ENCODE measurements around the gene UROC1. TPM values are rescaled to one million over a fixed set of nuclear protein-coding genes. Genes with fewer than 3 reads are reported as not detected.
A peak's percentile ranks its signal among the peaks of the same experiment; 100 is the strongest.

Gene UROC1
- total RNA-seq, 6 donors from 2014 or later, result not detected

DNA sequence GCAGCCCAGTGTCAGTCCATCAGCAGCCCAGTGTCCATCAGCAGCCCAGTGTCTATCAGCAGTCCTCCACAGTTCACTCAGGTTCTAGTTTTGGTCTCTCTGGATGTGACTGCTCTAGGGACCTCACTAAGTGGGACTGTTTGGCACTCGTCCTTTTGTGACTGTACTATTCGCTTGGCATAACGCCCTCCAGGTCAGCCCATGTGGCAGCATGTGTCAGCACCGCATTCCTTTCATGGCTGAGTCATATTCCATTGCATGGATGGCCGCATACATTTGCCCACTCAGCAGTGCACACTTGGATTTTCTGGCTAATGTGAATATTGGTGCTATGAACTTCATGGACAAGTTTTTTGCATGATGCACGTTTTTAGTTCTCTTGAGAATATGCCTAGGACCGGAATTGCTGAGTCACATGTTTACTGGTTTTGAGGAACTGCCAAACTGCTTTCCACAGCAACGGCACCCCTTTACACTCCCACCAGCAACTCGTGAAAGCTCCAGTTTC is 22.8 kb upstream of the UROC1 start:
- Histone ChIP-seq H3K4me1 (peaks cover 0 to 20% (median 8%) of the 10 kb centered on the region in 4 donors), H3K27ac (peak overlapping the region in 1 of 4 donors; percentile 35), H3K4me3 (no peak overlapping the region), H3K27me3 (peaks cover 0 to 13% (median 3%) of the 10 kb centered on the region in 4 donors), H3K9me3 (no peaks in the 10 kb centered on the region), H3K36me3 (no peaks in the 10 kb centered on the region)
- WGBS, 2 donors, result 32 to 35% methylated on average over 9 of the region's 9 CpGs
- peak in 1 of 2 donors; percentile 47 for DNase-seq
- no peak for TF ChIP-seq EP300 (IDR thresholded peaks at IDR 0.05)
- TF ChIP-seq POLR2AphosphoS5 (IDR thresholded peaks at IDR 0.05), result peak in 1 of 2 donors; percentile 46
- TF ChIP-seq, protein P1, sequence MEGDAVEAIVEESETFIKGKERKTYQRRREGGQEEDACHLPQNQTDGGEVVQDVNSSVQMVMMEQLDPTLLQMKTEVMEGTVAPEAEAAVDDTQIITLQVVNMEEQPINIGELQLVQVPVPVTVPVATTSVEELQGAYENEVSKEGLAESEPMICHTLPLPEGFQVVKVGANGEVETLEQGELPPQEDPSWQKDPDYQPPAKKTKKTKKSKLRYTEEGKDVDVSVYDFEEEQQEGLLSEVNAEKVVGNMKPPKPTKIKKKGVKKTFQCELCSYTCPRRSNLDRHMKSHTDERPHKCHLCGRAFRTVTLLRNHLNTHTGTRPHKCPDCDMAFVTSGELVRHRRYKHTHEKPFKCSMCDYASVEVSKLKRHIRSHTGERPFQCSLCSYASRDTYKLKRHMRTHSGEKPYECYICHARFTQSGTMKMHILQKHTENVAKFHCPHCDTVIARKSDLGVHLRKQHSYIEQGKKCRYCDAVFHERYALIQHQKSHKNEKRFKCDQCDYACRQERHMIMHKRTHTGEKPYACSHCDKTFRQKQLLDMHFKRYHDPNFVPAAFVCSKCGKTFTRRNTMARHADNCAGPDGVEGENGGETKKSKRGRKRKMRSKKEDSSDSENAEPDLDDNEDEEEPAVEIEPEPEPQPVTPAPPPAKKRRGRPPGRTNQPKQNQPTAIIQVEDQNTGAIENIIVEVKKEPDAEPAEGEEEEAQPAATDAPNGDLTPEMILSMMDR (IDR thresholded peaks at IDR 0.05), result no peak
- peak in 1 of 4 donors; percentile 14 for TF ChIP-seq POLR2A (IDR thresholded peaks at IDR 0.05)
- ATAC-seq (ENCODE audit: low FRiP score in 2 of 2), result peak; percentile 4 to 58

DNA sequence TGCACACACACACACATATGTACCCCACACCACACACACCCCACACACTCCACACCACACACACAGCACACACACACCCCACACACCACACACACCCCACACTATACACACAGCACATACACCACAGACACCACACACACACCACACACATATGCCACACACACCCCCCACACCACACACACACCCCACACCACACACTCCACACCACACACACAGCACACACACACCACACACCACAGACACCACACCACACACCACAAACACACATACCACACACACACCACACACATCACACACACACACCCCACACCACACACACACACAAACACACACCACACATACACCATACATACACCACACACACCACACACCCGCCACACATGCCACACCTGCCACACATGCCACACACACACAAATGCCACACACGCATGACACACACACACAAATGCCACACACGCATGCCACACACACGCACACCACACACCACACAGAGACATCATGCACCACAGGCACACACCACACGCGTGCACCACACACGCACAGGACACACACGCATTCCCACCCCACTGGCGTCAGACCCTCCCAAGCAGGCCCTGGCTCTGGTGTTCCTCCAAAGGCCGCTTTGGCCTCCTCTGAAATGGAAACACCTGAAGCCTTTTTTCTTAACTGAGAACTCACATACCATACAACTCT is 22.1 kb upstream of the UROC1 start:
- no peak for TF ChIP-seq POLR2AphosphoS5 (IDR thresholded peaks at IDR 0.05)
- TF ChIP-seq EP300 (IDR thresholded peaks at IDR 0.05), result no peak
- no peak for TF ChIP-seq POLR2A (IDR thresholded peaks at IDR 0.05)
- DNase-seq (peak; percentile 12 to 18), ATAC-seq (ENCODE audit: low FRiP score in 2 of 2) (no peak)
- H3K9me3 ChIP-seq, result no peaks in the 10 kb centered on the region
- no peak overlapping the region for H3K27ac ChIP-seq
- H3K4me1 ChIP-seq, result peaks cover 0 to 20% (median 8%) of the 10 kb centered on the region in 4 donors
- 96% methylated on average over 10 of the region's 10 CpGs for WGBS, 2 donors
- no peaks in the 10 kb centered on the region for H3K36me3 ChIP-seq
- H3K27me3 ChIP-seq, result peaks cover 0 to 13% (median 3%) of the 10 kb centered on the region in 4 donors
- H3K4me3 ChIP-seq, result no peak overlapping the region

DNA sequence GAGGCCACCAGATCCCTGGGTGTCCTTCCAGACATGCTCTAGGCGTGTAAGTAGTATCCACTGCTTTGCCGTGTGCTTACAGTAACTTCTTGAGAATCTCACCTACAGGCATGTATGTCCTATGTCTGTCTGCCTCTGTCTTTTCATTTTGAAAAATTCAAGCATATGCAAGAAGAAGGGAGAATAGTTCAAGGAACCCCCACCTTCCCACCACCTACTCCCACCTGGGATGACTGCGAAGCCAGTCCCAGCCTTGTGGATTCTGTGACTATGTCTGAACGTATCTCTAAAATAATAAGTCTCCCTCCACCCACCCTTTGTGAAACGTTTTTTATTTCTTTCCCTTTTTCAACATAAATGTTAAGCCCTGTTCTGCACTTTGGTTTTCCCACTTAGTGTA is 21.4 kb upstream of the UROC1 start:
- peaks cover 0 to 20% (median 8%) of the 10 kb centered on the region in 4 donors for H3K4me1 ChIP-seq
- no peak overlapping the region for H3K27ac ChIP-seq
- WGBS, 2 donors, result 40 to 49% methylated on average over 5 of the region's 5 CpGs
- no peak for DNase-seq
- peaks cover 0 to 13% (median 3%) of the 10 kb centered on the region in 4 donors for H3K27me3 ChIP-seq
- H3K36me3 ChIP-seq, result no peaks in the 10 kb centered on the region
- ATAC-seq (ENCODE audit: low FRiP score in 2 of 2), result no peak
- H3K9me3 ChIP-seq, result no peaks in the 10 kb centered on the region
- no peak for TF ChIP-seq POLR2A (IDR thresholded peaks at IDR 0.05)
- TF ChIP-seq, protein P1 (IDR thresholded peaks at IDR 0.05), result no peak
- no peak for TF ChIP-seq EP300 (IDR thresholded peaks at IDR 0.05)
- no peak for TF ChIP-seq POLR2AphosphoS5 (IDR thresholded peaks at IDR 0.05)
- H3K4me3 ChIP-seq, result no peak overlapping the region

DNA sequence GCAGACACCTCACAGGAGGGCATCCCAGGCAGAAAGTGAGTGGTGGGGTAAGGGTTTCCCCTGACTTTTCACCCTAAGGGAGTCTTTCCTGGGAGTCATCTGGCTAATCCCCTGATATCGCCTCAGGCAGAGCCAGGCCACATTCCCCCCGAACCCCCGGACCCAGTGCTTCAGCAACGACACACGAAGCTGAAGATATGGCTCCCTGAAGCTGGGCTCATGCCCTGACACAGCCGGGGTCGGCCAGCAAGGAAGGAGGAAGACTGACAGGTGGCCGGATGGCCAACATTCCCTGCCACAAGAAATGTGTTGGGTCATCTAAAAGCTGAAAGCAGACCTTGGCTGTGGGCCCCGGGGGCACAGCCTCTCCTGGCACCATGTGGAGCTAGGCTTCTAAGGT is 20.7 kb upstream of the UROC1 start:
- peaks cover 0 to 13% (median 3%) of the 10 kb centered on the region in 4 donors for H3K27me3 ChIP-seq
- H3K27ac ChIP-seq, result no peak overlapping the region
- ATAC-seq (ENCODE audit: low FRiP score in 2 of 2), result no peak
- no peaks in the 10 kb centered on the region for H3K36me3 ChIP-seq
- peak; percentile 14 to 16 for DNase-seq
- H3K4me1 ChIP-seq, result peaks cover 0 to 20% (median 8%) of the 10 kb centered on the region in 4 donors
- no peaks in the 10 kb centered on the region for H3K9me3 ChIP-seq
- H3K4me3 ChIP-seq, result no peak overlapping the region
- no peak for TF ChIP-seq POLR2A (IDR thresholded peaks at IDR 0.05)
- TF ChIP-seq, protein P1 (IDR thresholded peaks at IDR 0.05), result no peak
- no peak for TF ChIP-seq POLR2AphosphoS5 (IDR thresholded peaks at IDR 0.05)
- TF ChIP-seq EP300 (IDR thresholded peaks at IDR 0.05), result no peak
- 79 to 88% methylated on average over 5 to 9 of the region's 9 CpGs for WGBS, 2 donors

DNA sequence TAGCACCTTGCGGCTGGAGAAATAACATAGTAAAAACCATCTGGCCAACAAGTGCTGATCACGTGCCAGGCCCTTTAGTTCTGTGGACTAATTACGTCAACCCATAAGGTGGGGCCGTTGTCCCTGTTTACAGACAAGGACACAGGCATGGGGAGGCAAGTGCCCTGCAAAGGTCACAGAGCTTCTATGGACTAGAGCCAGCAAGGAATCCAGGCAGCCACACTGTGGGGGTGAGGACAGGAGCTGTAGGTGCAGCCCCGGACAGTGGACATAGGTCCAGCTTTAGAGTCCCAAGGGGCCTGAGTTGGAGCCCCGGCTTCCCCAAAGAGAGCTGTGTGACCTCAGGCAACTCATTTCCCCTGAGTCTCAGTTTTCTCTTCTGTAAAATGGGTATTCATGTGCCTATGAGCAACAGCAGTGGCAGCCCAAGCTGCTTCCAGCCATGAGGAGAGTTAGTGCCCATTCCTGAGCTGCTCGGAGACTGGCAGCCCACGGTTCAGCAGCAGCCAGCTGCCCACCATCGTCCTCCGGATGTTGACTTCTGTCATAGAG is 20.2 kb upstream of the UROC1 start:
- peaks cover 0 to 20% (median 8%) of the 10 kb centered on the region in 4 donors for H3K4me1 ChIP-seq
- H3K36me3 ChIP-seq, result no peaks in the 10 kb centered on the region
- H3K27ac ChIP-seq, result no peak overlapping the region
- 46 to 71% methylated on average over 5 to 10 of the region's 10 CpGs for WGBS, 2 donors
- TF ChIP-seq POLR2AphosphoS5 (IDR thresholded peaks at IDR 0.05), result no peak
- TF ChIP-seq EP300 (IDR thresholded peaks at IDR 0.05), result no peak
- no peak for TF ChIP-seq POLR2A (IDR thresholded peaks at IDR 0.05)
- TF ChIP-seq, protein P1 (IDR thresholded peaks at IDR 0.05), result no peak
- no peaks in the 10 kb centered on the region for H3K9me3 ChIP-seq
- DNase-seq (peak; percentile 17 to 42), ATAC-seq (ENCODE audit: low FRiP score in 2 of 2) (peak in 1 of 2 donors; percentile 32)
- H3K4me3 ChIP-seq, result no peak overlapping the region
- peaks cover 0 to 13% (median 3%) of the 10 kb centered on the region in 4 donors for H3K27me3 ChIP-seq

Measured in upper lobe of left lung (tissue), 6 donors.